Measurements from ENCODE around the gene SHANK3. TPM values are rescaled to one million over a fixed set of nuclear protein-coding genes. Genes with fewer than 3 reads are reported as not detected.

SHANK3 gene
- total RNA-seq, 6 experiments from 2014 or later, result 0.65 to 0.97 (median 0.68) TPM

DNA sequence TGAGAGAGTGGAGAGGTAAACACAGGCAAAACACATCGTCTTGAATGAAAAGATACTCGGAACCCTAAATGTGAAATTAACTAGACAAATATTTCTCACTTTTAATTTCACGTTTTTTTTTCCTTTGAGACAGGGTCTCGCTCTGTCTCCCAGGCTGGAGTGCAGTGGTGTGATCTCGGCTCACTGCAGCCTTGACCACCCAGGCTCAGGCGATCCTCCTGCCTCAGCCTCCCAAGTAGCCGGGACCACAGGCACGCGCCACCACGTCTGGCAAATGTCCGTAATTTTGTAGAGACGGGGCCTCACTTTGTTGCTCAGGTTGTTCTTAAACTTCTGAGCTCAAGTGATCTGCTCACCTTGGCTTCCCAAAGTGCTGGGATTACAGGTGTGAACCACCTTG is 7.4 kb upstream of the SHANK3 start:
- no peak overlapping the region for H3K27ac Mint-ChIP-seq
- H3K4me3 Mint-ChIP-seq, result no peak overlapping the region
- H3K9me3 Mint-ChIP-seq, result no peaks in the 10 kb centered on the region
- peaks cover 11% of the 10 kb centered on the region for H3K27me3 Mint-ChIP-seq (ENCODE audit: insufficient read depth)
- TF ChIP-seq, protein P1, sequence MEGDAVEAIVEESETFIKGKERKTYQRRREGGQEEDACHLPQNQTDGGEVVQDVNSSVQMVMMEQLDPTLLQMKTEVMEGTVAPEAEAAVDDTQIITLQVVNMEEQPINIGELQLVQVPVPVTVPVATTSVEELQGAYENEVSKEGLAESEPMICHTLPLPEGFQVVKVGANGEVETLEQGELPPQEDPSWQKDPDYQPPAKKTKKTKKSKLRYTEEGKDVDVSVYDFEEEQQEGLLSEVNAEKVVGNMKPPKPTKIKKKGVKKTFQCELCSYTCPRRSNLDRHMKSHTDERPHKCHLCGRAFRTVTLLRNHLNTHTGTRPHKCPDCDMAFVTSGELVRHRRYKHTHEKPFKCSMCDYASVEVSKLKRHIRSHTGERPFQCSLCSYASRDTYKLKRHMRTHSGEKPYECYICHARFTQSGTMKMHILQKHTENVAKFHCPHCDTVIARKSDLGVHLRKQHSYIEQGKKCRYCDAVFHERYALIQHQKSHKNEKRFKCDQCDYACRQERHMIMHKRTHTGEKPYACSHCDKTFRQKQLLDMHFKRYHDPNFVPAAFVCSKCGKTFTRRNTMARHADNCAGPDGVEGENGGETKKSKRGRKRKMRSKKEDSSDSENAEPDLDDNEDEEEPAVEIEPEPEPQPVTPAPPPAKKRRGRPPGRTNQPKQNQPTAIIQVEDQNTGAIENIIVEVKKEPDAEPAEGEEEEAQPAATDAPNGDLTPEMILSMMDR (IDR thresholded peaks at IDR 0.05), result no peak
- DNase-seq, result no peak
- H3K36me3 Mint-ChIP-seq (ENCODE audit: low read depth), result peaks cover 3% of the 10 kb centered on the region; the same call in 1 of the 2 replicates
- no peaks in the 10 kb centered on the region for H3K4me1 Mint-ChIP-seq (ENCODE audit: low read depth)

DNA sequence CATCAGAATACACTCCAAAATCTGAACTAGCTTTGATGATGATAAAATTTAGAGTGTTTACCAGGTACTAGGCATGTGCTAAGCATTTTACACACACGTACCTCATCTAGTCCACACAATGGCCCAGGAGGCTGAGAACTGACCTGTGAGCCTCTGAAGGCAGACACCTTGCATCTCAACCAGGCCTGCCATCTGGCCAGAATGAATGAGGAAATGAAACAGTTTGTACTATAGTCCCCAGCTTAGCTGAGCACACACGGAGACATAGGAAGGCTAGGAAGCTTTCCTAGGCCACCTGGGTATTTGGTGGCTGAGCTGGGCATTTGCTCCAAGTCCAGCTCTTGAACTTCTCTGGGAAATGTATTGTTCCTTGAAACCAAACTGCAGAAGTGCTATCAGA is 6.9 kb upstream of the SHANK3 start:
- no peaks in the 10 kb centered on the region for H3K36me3 Mint-ChIP-seq (ENCODE audit: low read depth)
- H3K4me1 Mint-ChIP-seq (ENCODE audit: low read depth), result no peaks in the 10 kb centered on the region
- DNase-seq, result no peak
- TF ChIP-seq, protein P1 (IDR thresholded peaks at IDR 0.05), result no peak
- H3K27me3 Mint-ChIP-seq (ENCODE audit: insufficient read depth), result peaks cover 14% of the 10 kb centered on the region
- H3K27ac Mint-ChIP-seq, result no peak overlapping the region
- H3K9me3 Mint-ChIP-seq, result no peaks in the 10 kb centered on the region
- no peak overlapping the region for H3K4me3 Mint-ChIP-seq

DNA sequence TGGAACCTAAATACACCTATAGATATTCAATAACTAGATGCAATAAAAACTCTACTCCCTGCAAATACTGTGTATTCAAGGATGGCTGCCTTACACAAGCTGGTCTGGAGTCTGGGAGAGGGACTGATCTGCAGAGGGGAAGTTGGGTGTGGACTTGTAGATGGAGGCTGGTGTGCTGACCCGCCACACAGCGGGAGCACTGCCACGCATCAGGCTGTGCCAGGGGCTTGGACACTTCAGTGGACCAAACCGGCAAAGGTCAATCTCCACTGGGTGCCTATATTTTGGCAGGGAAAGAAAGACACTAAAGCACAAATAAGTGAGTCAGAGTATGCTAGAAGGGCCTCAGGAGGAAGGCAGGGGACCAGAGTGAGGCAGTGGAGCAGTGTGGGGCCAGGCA is 2.1 kb upstream of the SHANK3 start:
- Mint-ChIP-seq H3K4me3 (no peak overlapping the region), H3K4me1 (ENCODE audit: low read depth) (no peaks in the 10 kb centered on the region), H3K9me3 (no peaks in the 10 kb centered on the region), H3K27ac (no peak overlapping the region), H3K36me3 (ENCODE audit: low read depth) (no peaks in the 10 kb centered on the region), H3K27me3 (ENCODE audit: insufficient read depth) (peaks cover 38% of the 10 kb centered on the region)
- TF ChIP-seq, protein P1 (IDR thresholded peaks at IDR 0.05), result no peak
- no peak for DNase-seq

DNA sequence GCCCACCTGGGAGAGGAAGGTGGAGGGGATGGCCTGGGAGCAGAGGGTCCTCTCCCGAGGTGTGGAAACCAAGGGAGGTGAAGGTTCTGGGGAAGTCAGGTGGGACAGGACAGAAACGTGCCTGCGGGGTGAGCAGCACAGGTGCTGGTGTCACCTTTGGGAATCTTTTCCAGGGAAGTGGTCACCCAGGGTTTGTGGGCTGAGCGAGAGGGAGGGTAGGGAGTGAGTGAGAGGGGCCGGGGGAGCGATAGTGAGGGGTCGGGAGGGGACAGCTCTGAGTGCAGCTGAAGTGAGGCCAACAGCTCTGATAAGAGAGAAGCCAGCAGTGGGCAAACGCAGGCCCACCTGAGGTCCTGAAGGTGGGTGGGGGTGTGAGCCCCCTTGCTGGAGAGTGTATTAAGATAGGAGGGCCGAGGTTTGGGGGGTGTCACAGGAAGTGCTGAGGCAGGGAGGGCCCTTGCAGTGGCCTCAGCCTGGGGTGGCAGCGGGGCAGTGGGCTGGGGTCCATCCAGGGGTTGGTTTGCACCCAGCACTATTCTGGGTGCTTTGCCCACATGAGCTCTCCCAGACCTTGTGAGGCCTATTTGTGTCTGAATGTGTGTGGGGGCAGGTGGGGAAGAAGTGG is 1.6 kb upstream of the SHANK3 start:
- no peak overlapping the region for H3K27ac Mint-ChIP-seq
- no peak for DNase-seq
- no peak overlapping the region for H3K4me3 Mint-ChIP-seq
- peaks cover 43% of the 10 kb centered on the region for H3K27me3 Mint-ChIP-seq (ENCODE audit: insufficient read depth)
- H3K9me3 Mint-ChIP-seq, result no peaks in the 10 kb centered on the region
- H3K4me1 Mint-ChIP-seq (ENCODE audit: low read depth), result no peaks in the 10 kb centered on the region
- TF ChIP-seq, protein P1 (IDR thresholded peaks at IDR 0.05), result no peak
- no peaks in the 10 kb centered on the region for H3K36me3 Mint-ChIP-seq (ENCODE audit: low read depth)

DNA sequence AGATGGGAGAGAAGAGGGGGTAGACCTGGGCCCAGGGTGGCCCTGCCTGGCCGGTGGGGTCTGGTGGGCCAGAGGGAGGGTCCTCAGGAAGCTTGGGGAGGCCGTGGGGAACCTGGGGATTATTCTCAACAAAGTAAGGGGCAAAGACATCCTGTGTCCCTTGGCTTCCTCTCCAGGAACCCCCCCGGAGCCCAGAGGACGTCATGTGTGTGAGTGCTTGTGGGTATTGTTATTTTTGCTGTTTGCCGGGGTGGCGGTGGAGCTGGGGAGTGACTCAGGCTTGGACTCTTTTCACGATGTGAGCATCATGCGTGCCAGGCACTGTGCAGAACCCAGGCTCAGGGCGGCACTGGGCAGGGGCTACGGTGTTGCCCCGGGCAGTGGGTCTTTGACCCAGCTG is 982 bp upstream of the SHANK3 start:
- TF ChIP-seq, protein P1 (IDR thresholded peaks at IDR 0.05), result no peak
- Mint-ChIP-seq H3K36me3 (ENCODE audit: low read depth) (no peaks in the 10 kb centered on the region), H3K4me1 (ENCODE audit: low read depth) (no peaks in the 10 kb centered on the region), H3K27ac (no peak overlapping the region), H3K9me3 (no peaks in the 10 kb centered on the region), H3K4me3 (no peak overlapping the region), H3K27me3 (ENCODE audit: insufficient read depth) (peaks cover 40% of the 10 kb centered on the region)
- DNase-seq, result no peak
